HG03095 (cell line): ENCODE results near the gene ESYT3.
"Not testable (repeated sequence)": the region's sequence is repeated elsewhere in the genome, so short reads cannot be mapped to it uniquely, and the experiment has no call there.

Source experiments
- ATAC-seq: cut with Tn5 transposase; IDR thresholded peaks from one replicate; pipeline ENCODE4 v1.9.1; 2021; ENCODE audit warnings: moderate library complexity; ENCODE audit not compliant: unreplicated experiment

Gene ESYT3

DNA sequence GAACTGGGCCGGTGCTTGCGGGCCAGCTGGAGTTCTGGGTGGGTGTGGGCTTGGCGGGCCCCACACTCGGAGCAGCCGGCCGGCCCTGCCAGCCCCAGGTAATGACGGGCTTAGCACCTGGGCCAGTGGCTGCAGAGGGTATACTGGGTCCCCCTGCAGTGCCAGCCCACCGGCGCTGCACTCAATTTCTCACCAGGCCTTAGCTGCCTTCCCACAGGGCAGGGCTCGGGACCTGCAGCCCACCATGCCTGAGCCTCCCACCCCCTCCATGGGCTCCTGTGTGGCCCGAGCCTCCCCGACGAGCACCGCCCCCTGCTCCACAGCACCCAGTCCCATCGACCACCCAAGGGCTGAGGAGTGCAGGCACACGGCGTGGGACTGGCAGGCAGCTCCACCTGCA is 50.3 kb downstream of the ESYT3 start:
- not testable (repeated sequence) for ATAC-seq

DNA sequence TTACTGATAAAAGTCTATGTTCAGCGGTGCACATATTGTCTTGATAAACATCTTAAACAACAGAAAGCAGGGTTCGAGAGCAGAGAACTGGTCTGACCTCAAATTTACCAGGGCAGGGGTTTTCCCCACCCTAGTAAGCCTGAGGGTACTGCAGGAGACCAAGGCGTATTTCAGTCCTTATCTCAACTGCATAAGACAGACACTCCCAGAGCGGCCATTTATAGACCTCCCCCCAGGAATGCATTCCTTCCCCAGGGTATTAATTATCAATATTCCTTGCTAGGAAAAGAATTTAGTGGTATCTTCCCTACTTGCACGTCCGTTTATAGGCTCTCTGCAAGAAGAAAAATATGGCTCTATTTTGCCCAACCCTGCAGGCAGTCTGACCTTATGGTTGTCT is 52.2 kb downstream of the ESYT3 start:
- not testable (repeated sequence) for ATAC-seq

DNA sequence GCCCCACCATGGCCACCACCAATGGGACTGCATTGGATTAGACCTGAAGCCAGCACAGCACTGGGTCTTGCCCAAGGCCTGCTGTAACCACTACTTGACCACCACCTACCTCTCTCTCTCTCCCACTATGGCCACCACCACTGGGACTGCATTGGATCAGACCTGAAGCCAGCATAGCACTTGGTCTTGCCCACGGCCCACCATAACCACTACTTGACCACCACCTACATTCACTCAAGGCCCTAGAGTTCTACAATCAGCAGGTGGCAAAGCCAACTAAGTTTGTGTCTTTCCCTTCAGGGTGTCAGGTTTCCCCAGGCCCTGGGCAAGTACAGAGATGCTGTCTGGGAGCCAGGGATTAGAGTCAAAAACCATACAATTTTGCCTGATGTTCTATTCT is 57.6 kb downstream of the ESYT3 start:
- no peak for ATAC-seq

DNA sequence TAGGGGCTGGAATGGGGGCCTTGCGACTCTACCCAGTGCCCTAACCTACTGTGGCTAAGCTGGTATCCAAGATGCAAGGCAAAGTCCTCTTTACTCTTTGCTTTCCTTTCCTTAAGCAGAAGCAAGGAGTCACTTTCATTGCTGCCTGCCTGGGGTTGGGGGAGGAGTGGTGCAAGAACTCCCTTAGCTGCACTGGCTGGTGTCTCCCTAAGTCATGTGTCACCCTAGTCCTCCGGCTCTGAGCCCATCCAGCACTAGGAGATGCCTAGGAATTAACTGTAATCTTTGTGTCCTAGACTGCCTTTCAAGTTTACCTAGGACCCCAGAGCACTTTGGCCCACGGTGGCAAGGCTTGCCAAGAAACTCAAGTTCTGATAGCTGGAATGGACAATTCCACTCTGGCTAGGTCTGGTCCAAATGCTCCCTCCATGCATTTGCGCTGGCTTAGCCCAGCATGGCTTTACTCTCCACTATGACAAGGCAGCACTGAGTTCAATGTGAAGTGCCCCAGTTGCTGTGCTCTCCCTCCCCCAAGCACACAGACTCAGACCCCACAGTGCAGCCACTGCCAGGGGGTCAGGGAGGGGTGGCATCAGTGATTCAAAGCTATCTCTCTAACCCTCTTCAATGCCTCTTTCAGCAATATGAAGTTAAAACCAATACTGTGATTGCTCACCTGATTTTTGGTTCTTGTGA is 58.7 kb downstream of the ESYT3 start:
- ATAC-seq = no peak

DNA sequence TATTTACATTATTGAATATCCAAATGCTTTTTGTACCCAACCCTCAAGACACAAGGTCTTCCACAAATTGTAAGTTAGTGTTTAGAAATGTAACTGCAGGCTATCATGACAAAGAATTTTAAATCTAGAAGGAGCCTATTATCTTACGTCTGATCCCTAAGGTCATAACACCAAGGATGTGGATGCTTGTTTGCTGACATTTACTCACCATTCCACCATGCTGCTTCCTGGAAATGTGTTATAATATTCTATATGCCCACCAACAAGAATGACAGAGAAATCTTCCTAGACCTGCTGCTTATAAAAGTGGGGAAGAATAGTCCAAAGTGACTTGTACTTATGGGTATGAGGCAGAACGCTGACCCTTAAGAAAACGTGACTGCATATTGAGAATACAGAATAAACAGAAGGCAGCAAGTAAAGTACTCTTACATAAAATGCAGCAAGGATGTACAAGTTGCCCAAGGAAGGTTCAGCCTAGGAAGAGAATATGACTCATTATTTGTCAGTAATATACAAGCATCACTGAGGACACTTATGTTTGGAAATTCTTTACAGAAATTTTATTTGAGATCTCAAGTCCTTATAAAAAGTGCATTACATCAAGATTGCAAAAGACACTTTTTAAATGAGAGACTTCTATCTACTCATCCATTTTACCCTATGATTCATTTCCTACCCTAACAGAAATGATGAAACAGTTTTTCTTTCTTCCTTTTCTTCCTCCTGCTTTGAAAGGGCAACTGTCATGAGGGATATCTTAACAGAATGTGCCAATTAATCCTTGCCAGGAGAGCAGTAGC is 59.6 kb downstream of the ESYT3 start:
- no peak for ATAC-seq

DNA sequence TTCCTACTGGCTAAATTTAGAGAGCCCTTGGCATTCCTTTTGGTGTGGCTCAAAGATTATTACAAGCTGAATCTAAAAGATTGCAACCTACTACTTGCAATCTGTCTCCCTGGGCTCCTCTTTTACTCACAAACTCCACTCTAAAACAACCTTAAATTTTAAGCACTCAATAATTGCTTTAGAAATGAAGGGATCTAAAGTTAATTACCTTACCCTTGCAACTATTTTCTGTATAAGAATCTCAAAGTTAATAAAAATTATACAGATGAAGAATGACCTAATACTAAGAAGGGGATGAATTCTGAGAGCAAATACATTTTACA is 60.2 kb downstream of the ESYT3 start:
- no peak for ATAC-seq

DNA sequence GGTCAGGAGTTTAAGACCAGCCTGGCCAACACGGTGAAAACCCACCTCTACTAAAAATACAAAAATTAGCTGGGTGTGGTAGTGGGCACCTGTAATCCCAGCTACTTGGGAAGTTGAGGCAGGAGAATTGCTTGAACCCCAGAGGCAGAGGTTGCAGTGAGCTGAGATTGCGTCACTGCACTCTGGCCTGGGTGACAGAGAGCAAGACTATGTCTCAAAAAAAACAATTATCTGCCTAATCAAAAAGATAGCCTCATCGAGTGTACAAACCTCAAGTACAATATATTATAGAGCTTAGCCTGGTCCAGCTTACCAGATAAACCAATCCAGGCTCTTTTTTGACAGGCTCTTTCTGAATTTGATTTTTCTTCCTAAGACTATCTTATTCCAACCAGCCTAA is 61.2 kb downstream of the ESYT3 start:
- ATAC-seq = not testable (repeated sequence)

DNA sequence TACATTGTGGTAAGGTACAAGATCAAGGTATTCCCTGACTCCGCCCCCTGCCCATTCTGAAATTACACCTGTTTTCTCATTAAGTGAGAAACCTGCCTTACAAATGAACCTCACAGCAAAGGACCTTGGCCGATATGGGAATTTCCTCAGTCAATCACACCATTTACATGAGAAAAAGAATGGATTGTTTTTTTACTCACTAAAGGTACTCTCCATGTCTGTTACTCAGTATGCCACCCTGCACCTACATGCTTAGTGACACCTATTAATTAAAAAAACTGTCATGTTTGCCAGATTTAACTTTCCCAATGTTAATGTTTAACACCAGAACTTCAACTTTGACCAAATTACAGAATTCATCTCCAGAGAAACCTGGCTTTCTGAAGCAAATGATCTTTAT is 62.0 kb downstream of the ESYT3 start:
- ATAC-seq = no peak

DNA sequence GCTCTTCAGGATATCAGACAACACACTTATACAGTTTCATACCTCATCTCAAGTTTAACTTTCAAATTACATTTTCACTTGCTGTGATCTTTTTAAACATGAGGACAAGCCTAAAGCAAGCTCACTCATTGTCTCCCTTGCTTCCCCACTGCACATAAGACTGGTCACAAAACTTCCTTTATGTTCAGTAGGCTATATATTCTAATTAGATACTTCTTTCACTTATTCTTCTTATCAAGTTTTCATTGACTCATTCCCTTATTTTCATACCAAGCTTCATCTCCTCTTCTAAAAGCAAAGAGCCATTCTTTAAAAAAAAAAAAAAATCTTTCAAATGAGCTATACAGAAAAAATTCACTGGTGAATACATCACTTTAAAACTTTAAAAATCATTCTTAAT is 62.6 kb downstream of the ESYT3 start:
- ATAC-seq = no peak

DNA sequence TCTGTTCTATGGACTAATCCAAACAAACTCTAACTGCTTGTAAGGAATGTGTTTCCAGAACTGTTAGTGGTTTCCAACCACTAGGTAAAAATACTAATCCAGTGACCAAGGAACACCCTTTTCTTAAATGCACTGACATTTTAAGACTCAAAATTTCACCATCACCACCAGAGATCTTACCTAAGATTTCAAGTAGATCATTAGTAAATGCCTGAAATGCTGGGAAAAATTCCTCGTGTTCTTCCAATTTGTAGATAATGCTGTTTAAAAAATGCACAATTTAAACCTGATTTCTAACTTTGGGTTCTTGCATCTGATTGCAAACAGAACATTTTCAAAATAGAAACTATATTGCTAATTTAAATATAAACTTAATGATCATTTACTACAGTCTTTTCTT is 63.4 kb downstream of the ESYT3 start:
- ATAC-seq = no peak

DNA sequence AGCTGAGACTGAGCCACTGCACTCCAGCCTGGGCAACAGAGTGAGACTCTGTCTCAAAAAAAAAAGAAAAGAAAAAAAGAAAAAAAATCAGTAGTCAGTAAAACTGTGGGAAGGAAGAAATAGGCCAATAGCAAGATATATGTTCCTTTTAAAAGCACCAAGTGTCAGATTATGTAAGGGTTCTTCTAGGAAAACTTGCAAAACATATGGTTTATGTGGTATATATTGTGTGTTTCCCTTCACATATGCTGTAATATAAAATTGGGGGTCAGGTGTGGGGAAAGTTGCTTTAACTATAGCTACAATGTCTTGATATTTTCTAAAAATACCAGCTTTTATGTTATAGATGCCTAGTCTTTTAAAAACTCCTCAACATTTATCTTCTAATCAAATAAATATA is 64.6 kb downstream of the ESYT3 start:
- ATAC-seq = no peak

DNA sequence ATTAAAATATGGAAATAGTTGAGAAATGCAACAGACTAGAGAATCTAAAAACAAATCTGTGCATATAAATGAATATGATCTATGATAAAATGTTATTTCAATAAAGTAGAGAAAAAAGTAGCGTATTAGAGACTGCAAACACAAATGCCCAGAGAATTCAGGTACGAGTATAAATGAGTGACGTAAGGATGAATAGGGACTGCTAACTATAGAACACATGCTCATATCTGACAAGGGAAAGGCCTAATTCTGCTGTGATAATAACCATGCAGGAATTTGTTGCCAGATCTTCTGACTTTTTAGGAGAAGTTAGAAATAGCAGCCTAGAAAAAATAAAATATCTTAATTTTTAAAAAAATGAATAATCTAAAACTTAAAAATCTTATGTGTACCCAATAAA is 73.1 kb downstream of the ESYT3 start:
- no peak for ATAC-seq

DNA sequence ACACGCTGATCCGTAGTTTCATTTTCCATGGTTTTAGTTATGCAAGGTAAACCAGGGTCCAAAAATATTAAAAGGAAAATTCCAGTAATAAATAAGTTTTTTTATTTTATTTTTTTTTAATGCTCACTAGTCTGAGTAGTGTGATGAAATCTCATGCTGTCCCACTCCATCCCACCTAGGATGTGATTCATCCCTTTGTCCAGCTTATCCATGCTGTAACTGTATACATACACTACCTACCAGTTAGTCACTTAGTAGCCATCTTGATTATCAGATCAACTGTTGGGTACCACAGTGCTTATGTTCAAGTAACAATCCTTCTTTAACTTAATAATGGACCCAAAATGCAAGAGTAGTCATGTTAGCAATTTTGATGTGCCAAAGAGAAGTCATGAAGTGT is 75.2 kb downstream of the ESYT3 start:
- no peak for ATAC-seq

DNA sequence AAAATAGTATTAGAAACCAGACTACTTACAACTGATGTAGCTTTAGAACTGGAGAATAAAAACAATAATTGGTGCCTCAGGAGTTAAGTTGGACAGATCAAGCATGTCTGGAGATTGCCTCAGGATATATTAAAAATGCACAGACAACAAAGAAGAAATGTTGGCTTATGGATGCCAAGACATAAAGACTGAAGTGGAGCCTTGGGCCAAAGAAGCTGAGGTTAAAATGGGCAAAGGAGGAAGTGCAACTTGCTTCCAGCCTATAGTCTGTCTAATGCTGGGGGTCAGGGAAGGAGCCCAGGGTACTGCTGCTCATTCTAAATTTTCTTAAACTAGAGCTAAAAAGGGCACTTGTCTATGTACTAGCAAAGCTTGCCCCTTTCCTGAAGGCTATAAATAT is 77.5 kb downstream of the ESYT3 start:
- no peak for ATAC-seq

DNA sequence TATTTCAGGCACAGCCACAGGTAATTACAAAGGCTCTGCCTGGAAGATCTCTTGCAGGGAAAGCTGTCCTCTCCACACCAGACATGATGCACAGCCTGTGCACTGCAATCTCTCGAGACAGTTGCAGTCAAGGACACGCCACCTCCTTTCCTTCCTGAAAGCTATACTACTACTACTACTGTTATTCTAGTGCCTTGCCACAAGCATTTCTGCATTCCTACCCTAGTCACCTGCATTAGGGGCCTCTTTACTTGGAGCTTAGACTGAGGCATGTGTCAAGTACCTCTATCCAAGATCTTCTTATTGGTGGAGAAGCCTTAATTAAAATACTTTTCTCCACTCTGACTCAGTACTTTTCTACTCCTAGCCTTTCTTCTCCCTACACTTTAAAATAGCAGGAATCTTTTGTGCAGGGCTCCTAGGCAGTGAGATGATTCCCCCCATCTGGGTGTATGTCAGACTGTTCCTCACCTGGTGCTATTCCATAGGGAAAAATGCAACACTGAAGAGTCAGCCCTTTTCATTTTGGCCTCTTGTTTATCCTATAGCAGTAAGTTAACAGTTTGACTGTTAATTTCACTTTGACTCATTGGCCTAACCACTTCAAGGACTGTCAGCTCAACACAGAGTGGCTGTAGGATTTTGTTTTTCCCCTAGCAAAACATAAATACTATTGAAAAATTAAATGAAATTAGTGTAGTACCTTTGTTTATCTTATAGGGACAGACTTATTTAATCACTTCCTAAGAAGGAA is 78.9 kb downstream of the ESYT3 start:
- ATAC-seq = peak; percentile 63

DNA sequence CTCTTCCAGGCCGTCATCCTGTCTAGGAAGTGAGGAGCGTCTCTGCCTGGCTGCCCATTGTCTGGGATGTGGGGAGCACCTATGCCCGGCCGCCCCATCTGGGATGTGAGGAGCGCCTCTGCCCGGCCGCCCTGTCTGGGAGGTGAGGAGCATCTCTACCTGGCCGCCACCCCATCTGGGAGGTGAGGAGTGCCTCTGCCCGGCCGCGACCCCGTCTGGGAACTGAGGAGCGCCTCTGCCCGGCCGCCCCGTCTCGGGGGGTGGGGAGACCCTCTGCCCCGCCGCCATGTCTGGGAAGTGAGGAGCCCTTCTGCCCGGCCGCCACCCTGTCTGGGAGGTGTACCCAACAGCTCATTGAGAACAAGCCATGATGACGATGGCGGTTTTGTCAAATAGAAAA is 87.0 kb downstream of the ESYT3 start:
- not testable (repeated sequence) for ATAC-seq
